Karpas-422 (cell line): Measurements from ENCODE around the gene TMEM198. TPM values are rescaled to one million over a fixed set of nuclear protein-coding genes. Genes with fewer than 3 reads are reported as not detected.

ENCODE experiments used
- DNase-seq: peaks from one replicate; pipeline ENCODE4 v3.0.0-alpha.2; 2015
- H2AFZ ChIP-seq: fragments of 200-600 bp; sonication (generic); 2 replicates; pipeline ENCODE4 v1.6.1; 2014; ENCODE audit warnings: antibody characterized with exemption, low read length, mixed read lengths
- H3K27ac ChIP-seq: fragments of 200-600 bp; sonication (generic); 2 replicates; pipeline ENCODE4 v1.5.1; 2014; ENCODE audit warnings: mild to moderate bottlenecking, low read length, moderate library complexity
- H3K27me3 ChIP-seq: fragments of 200-600 bp; sonication (generic); 2 replicates; pipeline ENCODE4 v1.6.1; 2014; ENCODE audit warnings: low read length, mixed read lengths
- H3K36me3 ChIP-seq: fragments of 200-600 bp; sonication (generic); 2 replicates; pipeline ENCODE4 v1.6.1; 2014; ENCODE audit warnings: low read length, mixed read lengths; ENCODE audit not compliant: insufficient read depth
- H3K4me1 ChIP-seq: fragments of 200-600 bp; sonication (generic); 2 replicates; pipeline ENCODE4 v1.6.1; 2014; ENCODE audit warnings: mild to moderate bottlenecking, low read length, mixed read lengths
- H3K4me2 ChIP-seq: fragments of 200-600 bp; sonication (generic); 2 replicates; pipeline ENCODE4 v1.6.1; 2014; ENCODE audit warnings: low read length, low read depth, mild to moderate bottlenecking; ENCODE audit not compliant: poor library complexity, severe bottlenecking
- H3K4me3 ChIP-seq: fragments of 200-600 bp; sonication (generic); 2 replicates; pipeline ENCODE4 v1.5.1; 2014; ENCODE audit warnings: mild to moderate bottlenecking, antibody characterized with exemption, low read length, mixed read lengths
- H3K79me2 ChIP-seq: fragments of 200-600 bp; sonication (generic); 2 replicates; pipeline ENCODE4 v1.6.1; 2014; ENCODE audit warnings: mild to moderate bottlenecking, low read length, mixed read lengths
- H3K9ac ChIP-seq: fragments of 200-600 bp; sonication (generic); 2 replicates; pipeline ENCODE4 v1.6.0; 2014; ENCODE audit warnings: low read length
- H3K9me2 ChIP-seq: fragments of 200-600 bp; sonication (generic), shearing (Covaris generic); replicated peaks from 2 replicates; pipeline ENCODE4 v1.6.0; 2014; ENCODE audit warnings: mild to moderate bottlenecking, low read length, moderate library complexity; ENCODE audit not compliant: insufficient read depth
- H3K9me3 ChIP-seq: fragments of 300-700, 200-600 bp; sonication (generic); 2 replicates; pipeline ENCODE4 v1.6.1; 2014; ENCODE audit warnings: low read length, mixed read lengths
- H4K20me1 ChIP-seq: fragments of 200-600 bp; sonication (generic); 2 replicates; pipeline ENCODE4 v1.6.1; 2014; ENCODE audit warnings: mild to moderate bottlenecking, antibody characterized with exemption, low read length, low read depth; ENCODE audit not compliant: insufficient read depth
- total RNA-seq: library from RNA; depleted of rRNA; stranded (reverse); fragments of >200 nt; shearing (Covaris generic); gene quantifications from 2 replicates; pipeline ENCODE4 v1.2.3, GENCODE V29; 2014; ENCODE audit warnings: low replicate concordance

Gene TMEM198
- total RNA-seq, 1 experiment from 2014 or later: 2.7 TPM

DNA sequence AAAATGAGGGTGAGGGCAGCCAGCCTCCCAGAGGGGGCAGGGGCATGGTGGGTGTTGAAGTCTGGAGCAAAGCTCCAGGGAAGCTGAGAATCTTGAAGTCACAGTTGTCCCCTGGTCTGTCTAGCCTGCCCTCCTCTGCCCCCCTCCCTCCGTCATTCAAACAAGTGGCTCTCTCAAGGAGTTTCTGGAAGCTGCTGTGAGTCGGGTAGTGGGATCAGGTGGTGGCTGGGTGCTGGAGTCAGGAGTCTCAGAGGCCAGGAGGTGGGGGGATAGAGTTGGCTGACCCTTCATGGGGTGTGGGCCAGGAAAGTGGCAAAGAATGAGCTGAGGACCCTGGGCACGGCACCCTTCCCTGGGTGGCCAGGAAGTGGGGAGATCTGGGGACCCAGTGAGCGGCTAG lies 30.0 kb upstream of the TMEM198 start:
- Histone ChIP-seq H3K4me2 (no peak overlapping the region), H3K27ac (no peak overlapping the region), H2AFZ (no peak overlapping the region), H3K9me3 (no peaks in the 10 kb centered on the region), H3K4me3 (no peak overlapping the region), H3K36me3 (no peaks in the 10 kb centered on the region), H3K9me2 (no peaks in the 10 kb centered on the region), H3K27me3 (no peaks in the 10 kb centered on the region), H3K4me1 (peaks cover 29% of the 10 kb centered on the region), H3K79me2 (no peaks in the 10 kb centered on the region), H3K9ac (no peak overlapping the region), H4K20me1 (0 out of 2 replicates have a peak, but pooled peaks cover 4% of the 10 kb centered on the region)
- DNase-seq: no peak

DNA sequence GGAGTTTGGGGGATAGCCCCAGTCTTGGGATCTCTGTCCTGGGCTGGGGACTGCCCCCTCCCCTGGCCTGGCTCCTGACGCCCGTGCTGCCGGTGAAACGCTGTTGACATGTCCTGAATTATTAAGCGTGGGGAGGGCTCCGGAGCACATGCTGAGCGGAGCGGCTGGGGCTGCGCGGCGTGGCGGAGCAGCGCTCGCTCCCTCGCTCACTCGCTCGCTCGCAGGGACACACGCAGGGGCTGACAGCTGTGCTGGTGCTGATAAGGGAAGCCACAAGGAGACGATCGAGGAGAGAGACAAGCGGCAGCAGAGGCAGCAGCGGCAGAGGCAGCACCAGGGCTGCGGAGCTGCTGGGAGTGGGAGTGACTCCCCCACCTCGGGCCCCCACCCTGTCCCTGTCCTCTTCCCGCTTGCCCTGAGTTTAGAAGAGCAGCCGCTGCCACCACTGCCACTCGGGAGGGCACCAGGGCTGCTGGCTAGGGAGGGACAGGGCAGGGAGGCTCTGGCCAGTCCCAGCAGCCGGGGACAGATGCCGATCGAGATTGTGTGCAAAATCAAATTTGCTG lies 29.5 kb upstream of the TMEM198 start, which contains the start of gene ASIC4:
Gene ASIC4, plus strand, starts transcription at position 287 of the 566 bp plus-strand sequence. Its CDS starts 243 bp downstream, at position 530.
- H3K36me3 ChIP-seq: no peaks in the 10 kb centered on the region
- no peaks in the 10 kb centered on the region for H3K79me2 ChIP-seq
- no peak within 1 kb of the TSS for H3K27ac ChIP-seq
- DNase-seq: no peak
- no peaks in the 10 kb centered on the region for H3K9me2 ChIP-seq
- peaks cover 29% of the 10 kb centered on the region for H3K4me1 ChIP-seq
- H3K4me2 ChIP-seq: no peak within 1 kb of the TSS
- no peak within 1 kb of the TSS for H2AFZ ChIP-seq
- 0 out of 2 replicates have a peak, but pooled peaks cover 4% of the 10 kb centered on the region for H4K20me1 ChIP-seq
- H3K9me3 ChIP-seq: no peaks in the 10 kb centered on the region
- no peak within 1 kb of the TSS for H3K4me3 ChIP-seq
- H3K27me3 ChIP-seq: no peaks in the 10 kb centered on the region
- no peak within 1 kb of the TSS for H3K9ac ChIP-seq

DNA sequence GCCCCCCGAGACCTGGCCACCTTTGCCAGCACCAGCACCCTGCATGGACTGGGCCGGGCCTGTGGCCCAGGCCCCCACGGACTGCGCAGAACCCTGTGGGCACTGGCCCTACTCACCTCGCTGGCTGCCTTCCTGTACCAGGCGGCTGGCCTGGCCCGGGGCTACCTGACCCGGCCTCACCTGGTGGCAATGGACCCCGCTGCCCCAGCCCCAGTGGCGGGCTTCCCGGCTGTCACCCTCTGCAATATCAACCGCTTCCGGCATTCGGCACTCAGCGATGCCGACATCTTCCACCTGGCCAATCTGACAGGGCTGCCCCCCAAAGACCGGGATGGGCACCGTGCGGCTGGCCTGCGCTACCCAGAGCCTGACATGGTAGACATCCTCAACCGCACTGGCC lies 29.0 kb upstream of the TMEM198 start:
- Histone ChIP-seq H3K4me2 (no peak overlapping the region), H3K9ac (no peak overlapping the region), H2AFZ (no peak overlapping the region), H3K9me3 (no peaks in the 10 kb centered on the region), H3K9me2 (no peaks in the 10 kb centered on the region), H3K27me3 (no peaks in the 10 kb centered on the region), H3K4me3 (no peak overlapping the region), H3K4me1 (peaks cover 28% of the 10 kb centered on the region), H3K79me2 (no peaks in the 10 kb centered on the region), H3K36me3 (no peaks in the 10 kb centered on the region), H3K27ac (no peak overlapping the region), H4K20me1 (0 out of 2 replicates have a peak, but pooled peaks cover under 1% of the 10 kb centered on the region)
- no peak for DNase-seq

DNA sequence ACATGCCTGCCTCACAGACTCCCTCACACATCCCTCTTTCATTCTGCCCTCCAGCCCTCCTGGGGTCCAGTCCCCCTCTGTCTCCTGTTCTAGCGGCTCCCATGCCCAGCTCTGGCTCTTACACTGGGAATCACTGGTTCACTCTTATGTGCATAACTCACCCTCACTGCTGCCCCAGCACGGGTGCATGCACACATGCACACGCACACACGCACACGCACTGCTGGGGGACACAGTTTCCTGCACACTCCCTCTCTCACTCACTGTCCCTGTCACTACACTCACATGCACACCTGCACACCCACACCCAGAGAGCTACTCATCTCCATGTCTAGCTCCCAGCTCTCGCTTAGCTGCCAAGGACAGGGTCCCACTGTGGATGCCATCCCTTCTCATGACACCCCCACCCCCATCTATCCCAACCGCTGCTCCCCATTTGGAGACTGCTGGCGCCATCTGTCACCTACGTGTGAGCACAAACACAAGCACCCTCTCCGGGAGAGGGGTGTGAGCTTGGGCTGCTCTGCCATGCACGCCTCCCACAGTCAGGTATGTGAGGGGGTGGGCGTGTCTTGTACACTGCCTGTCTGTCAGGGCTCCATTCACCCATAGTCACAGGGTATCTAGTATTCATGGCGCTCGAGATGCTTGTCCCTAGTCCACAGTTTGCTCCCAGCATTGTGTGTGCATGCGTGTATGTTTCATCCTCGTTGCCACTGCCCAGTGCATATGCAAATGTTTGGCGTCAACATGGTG lies 27.8 kb upstream of the TMEM198 start:
- Histone ChIP-seq H3K9ac (no peak overlapping the region), H3K36me3 (no peaks in the 10 kb centered on the region), H3K4me2 (no peak overlapping the region), H3K4me3 (no peak overlapping the region), H3K79me2 (no peaks in the 10 kb centered on the region), H3K27me3 (no peaks in the 10 kb centered on the region), H2AFZ (no peak overlapping the region), H3K9me3 (no peaks in the 10 kb centered on the region), H3K27ac (no peak overlapping the region), H3K4me1 (peaks cover 24% of the 10 kb centered on the region), H3K9me2 (no peaks in the 10 kb centered on the region), H4K20me1 (no peaks in the 10 kb centered on the region)
- DNase-seq: no peak

DNA sequence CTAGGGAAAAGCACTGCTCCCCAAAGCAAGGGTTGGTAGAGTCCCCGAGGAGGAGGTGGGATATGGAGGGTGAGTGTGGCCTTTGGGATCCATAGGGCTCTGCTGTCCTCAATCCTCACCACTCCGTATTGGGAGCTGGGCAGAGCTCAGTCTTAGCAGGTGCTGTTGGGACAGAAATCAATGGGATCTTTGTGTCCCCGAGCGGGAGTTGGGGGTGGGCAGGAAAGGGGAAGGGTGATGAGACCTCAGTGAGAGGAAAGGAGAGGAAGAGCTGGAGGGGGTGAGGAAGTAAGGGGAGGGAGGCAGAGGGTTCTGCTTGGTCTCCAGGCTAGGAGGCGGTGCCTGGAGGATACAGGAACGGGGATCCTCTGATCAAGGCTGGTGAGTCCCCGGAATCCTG lies 26.9 kb upstream of the TMEM198 start:
- no peaks in the 10 kb centered on the region for H4K20me1 ChIP-seq
- no peak overlapping the region for H3K4me2 ChIP-seq
- no peak overlapping the region for H3K9ac ChIP-seq
- H3K4me1 ChIP-seq: peaks cover 16% of the 10 kb centered on the region
- H3K9me3 ChIP-seq: no peaks in the 10 kb centered on the region
- no peaks in the 10 kb centered on the region for H3K9me2 ChIP-seq
- no peaks in the 10 kb centered on the region for H3K27me3 ChIP-seq
- H3K4me3 ChIP-seq: no peak overlapping the region
- H3K36me3 ChIP-seq: no peaks in the 10 kb centered on the region
- no peak overlapping the region for H3K27ac ChIP-seq
- H2AFZ ChIP-seq: no peak overlapping the region
- H3K79me2 ChIP-seq: no peaks in the 10 kb centered on the region
- no peak for DNase-seq

DNA sequence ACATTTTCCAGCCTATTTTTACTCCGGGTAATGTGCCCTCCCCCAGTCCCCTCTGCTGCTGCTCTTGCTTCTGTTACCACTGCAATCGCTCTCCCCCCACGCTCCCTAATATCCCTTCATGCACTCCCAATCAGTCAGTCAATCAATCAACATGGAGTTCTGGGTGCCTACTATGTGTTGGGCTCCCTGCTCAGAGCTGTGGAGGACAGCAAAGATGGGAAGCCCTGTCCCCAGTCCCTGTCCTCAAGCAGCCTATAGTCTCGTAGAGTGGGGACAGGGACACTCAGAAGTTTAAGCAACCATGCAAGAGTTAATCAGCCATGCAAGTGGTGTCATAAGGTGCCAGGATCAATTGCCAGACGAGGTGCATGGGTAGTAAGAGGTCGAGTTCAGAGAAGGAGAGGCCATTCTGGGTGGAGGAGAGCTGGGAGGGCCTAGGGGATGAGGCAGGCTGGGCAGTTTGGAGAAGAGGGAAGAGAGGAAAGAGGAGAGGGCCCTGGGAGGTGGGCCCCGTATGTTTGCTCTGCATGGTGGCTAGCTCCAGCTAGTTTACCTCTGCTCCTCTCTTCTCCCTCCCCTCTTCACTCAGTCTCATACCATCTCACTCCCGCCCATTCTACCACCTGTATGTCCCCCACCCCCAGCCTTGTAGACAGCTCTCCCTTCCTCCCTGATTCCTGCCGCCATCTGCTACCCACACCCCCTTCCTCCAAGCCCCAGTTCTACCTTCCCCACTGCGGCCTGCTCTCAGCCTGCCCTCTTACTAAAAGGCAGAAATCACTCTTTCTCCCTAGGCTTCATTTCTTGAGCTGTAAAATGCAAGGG lies 25.7 kb upstream of the TMEM198 start:
- Histone ChIP-seq H3K27ac (no peak overlapping the region), H4K20me1 (no peaks in the 10 kb centered on the region), H3K4me2 (no peak overlapping the region), H3K9ac (no peak overlapping the region), H3K9me3 (no peaks in the 10 kb centered on the region), H3K36me3 (no peaks in the 10 kb centered on the region), H3K4me3 (no peak overlapping the region), H3K9me2 (no peaks in the 10 kb centered on the region), H3K79me2 (no peaks in the 10 kb centered on the region), H2AFZ (no peak overlapping the region), H3K27me3 (no peaks in the 10 kb centered on the region), H3K4me1 (peaks cover 3% of the 10 kb centered on the region)
- no peak for DNase-seq

DNA sequence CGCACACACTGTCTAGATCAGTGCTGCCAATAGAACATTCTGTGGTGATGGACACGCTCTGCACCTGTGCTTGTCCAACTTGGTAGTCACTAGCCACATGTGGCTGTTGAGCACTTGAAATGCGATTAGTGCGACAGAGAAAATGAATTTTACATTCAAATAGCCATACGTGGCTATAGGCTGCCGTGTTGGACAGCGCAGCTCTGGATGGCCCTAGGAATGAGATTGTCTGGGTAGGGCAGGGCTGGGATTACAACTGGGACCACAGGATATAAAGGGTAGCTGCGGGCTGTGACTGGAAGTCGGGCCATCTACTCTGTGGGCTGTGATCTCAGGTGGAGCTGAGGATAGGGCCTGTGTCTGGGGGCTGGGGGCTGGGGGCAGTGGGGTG lies 24.3 kb upstream of the TMEM198 start:
- no peak for DNase-seq
- Histone ChIP-seq H3K4me3 (no peak overlapping the region), H3K4me2 (no peak overlapping the region), H3K9me2 (no peaks in the 10 kb centered on the region), H3K27me3 (no peaks in the 10 kb centered on the region), H3K79me2 (no peaks in the 10 kb centered on the region), H3K27ac (no peak overlapping the region), H3K9me3 (no peaks in the 10 kb centered on the region), H3K36me3 (no peaks in the 10 kb centered on the region), H4K20me1 (no peaks in the 10 kb centered on the region), H2AFZ (no peak overlapping the region), H3K4me1 (no peaks in the 10 kb centered on the region; the same call in 1 of the 2 replicates), H3K9ac (no peak overlapping the region)

DNA sequence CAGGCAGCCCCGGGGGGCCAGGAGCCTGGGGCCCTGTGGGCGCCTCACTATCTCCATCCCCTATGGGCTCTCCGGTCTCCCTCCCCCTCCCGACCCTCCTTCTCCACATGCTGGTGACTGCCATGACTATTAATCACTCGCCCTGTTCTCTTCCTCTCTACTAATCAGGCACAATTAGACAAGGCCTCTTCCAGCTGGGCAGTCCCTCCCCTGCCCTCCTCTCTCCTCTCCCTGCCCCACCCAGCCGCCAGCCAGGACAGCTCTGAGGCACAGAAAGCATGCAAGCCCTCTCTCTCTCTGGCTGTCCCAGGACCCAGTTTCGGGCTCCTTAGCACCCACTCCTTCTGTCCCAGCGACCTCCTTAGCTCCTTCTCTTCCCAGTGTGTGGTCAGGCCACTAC lies 23.7 kb upstream of the TMEM198 start:
- Histone ChIP-seq H3K36me3 (no peaks in the 10 kb centered on the region), H3K4me2 (no peak overlapping the region), H3K9ac (no peak overlapping the region), H3K27me3 (no peaks in the 10 kb centered on the region), H3K4me3 (no peak overlapping the region), H4K20me1 (no peaks in the 10 kb centered on the region), H3K9me2 (no peaks in the 10 kb centered on the region), H3K9me3 (no peaks in the 10 kb centered on the region), H2AFZ (no peak overlapping the region), H3K4me1 (no peaks in the 10 kb centered on the region; the same call in 1 of the 2 replicates), H3K79me2 (no peaks in the 10 kb centered on the region), H3K27ac (no peak overlapping the region)
- no peak for DNase-seq
